Glomerular visceral epithelial cell (primary cell): ENCODE measurements around the gene GATAD2B.
A peak's percentile ranks its signal among the peaks of the same experiment; 100 is the strongest.
"Not testable (repeated sequence)": the region's sequence is repeated elsewhere in the genome, so short reads cannot be mapped to it uniquely, and the experiment has no call there.

ENCODE experiments used
- DNase-seq: peaks from one replicate; pipeline ENCODE4 v3.0.0-alpha.2; 2016; ENCODE audit errors: extremely low spot score

GATAD2B gene

GRCh38 chr1:153888533-153888932 is 34.2 kb downstream of the GATAD2B start:
- DNase-seq = no peak

GRCh38 chr1:153886127-153886526 is 36.6 kb downstream of the GATAD2B start:
- no peak for DNase-seq

DNA sequence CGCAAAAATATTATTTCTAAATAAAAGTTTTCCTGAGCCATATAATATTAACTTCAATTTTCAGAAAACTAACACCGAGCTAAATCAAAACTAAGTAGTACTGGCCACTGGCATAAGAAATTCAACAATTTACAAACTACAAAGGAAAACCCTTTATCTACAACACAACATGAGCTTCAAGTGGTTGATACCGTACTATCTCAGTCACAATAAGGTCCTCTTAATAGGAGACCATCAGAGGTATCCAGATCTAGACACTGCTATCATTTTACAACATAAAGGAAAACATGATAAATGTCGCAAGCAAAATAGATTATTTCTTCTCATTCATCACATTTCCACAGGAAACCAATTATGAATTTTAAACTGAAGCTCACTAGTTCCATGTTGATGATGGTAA is 39.5 kb downstream of the GATAD2B start:
- no peak for DNase-seq

- DNase-seq = peak; percentile 23
Measured at GRCh38 chr1:153882296-153882912, 40.4 kb downstream of the GATAD2B start.

GRCh38 chr1:153881751-153882150 is 41.0 kb downstream of the GATAD2B start:
- peak; percentile 17 for DNase-seq

GRCh38 chr1:153880962-153881361 is 41.8 kb downstream of the GATAD2B start:
- peak; percentile 98 for DNase-seq

DNA sequence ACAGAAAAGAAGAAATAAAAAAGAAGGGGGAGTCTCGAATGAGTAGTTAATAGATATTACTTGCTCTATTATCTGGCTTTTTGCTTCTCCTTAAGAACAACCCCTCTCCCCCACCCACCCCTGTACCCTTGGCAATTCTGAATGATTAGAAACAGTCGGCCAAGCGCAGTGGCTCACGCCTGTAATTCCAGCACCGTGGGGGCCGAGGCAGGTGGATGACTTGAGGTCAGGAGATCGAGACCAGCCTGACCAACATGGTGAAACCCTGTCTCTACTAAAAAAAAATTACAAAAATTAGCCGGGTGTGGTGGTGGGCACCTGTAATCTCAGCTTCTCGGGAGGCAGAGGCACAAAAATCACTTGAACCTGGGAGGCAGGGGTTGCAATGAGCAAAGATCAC is 42.7 kb downstream of the GATAD2B start:
- DNase-seq = no peak

- no peak for DNase-seq
Measured at GRCh38 chr1:153877112-153877511, 45.7 kb downstream of the GATAD2B start.

DNA sequence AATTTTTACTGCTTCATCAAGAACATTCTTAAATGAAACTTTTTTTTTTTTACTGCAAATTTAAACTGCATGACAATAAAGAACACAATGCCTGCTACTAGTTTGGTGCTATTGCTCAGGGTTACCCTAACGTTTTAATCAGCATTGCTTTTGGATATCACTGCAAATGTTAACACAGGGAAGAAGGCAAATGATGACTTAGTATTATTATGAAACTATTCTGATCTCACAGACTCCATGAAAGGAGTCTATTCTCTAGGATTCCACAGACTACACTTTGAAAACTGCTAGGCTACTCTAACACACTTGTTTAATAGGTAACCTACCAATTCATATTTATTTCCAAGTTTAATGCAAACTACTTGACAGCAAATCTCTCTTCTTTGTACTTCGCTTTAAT is 49.8 kb downstream of the GATAD2B start:
- DNase-seq = no peak

DNA sequence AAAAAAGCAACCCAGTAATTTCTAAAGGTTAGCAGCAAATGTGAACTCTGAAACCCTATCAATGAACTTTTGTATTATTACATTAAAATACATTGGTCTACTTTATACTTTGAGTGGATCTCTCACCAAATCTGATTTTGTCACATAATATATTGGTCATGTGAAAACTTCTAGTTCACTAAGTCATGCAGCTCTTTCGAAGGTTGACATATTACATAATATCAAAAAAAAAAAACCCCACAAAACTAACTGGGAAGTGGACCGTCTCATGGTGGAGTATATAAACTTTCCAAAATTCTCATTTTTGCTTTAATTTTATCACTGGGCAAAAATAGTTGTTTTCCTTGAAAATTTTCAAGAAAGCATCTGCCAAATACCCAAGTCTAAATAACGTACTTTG is 50.4 kb downstream of the GATAD2B start:
- DNase-seq = no peak

GRCh38 chr1:153869486-153869885 is 53.3 kb downstream of the GATAD2B start:
- no peak for DNase-seq

DNA sequence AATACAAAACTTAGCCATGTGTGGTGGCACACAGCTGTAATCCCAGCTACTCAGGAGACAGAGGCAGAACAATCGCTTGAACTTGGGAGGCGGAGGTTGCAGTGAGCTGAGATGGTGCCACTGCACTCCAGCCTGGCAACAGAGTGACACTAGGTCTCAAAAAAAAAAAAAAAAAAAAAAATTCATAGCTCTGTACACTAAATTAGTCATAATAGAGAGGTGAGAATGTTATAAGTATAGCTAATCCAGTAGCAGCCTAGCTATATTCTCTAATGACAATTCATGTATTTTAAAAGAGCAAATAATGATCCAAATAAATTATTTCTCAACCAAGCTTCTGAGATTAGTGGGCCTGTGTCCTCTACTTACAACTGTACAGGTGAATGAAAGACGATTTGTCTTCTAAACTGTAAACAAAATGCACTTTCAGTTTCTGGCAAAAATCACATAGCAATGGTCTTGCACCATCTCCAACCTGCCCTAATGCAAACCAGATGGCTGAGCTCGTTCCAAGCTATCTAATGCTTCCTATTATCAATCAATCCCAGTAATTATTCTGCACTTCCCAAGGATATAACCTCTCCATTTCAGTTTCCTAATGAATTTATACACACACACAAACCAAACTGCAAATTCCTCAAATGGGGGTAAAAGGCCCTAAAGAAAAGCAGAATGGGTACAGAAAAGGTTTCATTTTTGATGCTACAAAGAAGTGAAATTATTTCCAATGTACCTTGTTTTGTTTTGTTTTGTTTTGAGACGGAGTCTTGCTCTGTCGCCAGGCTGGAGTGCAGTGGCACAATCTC is 56.5 kb downstream of the GATAD2B start:
- DNase-seq = no peak

DNA sequence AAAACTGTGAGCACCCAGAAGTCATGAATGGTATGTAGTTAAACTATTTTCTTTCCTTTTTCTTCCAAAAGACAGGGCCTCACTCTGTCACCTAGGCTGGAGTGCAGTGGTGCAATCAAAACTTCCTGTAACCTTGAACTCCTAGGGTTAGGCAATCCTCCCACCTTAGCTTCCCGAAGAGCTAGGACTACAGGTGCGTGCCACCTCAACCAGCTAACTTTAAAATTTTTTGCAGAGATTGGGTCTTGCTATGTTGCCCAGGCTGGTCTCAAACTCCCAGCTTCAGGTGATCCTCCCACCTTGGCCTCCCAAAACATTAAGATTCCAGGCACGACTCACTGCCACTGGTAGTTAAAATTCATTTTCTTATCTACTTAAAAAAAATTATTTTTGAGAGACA is 62.5 kb downstream of the GATAD2B start:
- no peak for DNase-seq

- no peak for DNase-seq
Measured at GRCh38 chr1:153857505-153857904, 65.3 kb downstream of the GATAD2B start.

- no peak for DNase-seq
Measured at GRCh38 chr1:153856763-153857162, 66.0 kb downstream of the GATAD2B start.

GRCh38 chr1:153852170-153852569 is 70.6 kb downstream of the GATAD2B start:
- no peak for DNase-seq

DNA sequence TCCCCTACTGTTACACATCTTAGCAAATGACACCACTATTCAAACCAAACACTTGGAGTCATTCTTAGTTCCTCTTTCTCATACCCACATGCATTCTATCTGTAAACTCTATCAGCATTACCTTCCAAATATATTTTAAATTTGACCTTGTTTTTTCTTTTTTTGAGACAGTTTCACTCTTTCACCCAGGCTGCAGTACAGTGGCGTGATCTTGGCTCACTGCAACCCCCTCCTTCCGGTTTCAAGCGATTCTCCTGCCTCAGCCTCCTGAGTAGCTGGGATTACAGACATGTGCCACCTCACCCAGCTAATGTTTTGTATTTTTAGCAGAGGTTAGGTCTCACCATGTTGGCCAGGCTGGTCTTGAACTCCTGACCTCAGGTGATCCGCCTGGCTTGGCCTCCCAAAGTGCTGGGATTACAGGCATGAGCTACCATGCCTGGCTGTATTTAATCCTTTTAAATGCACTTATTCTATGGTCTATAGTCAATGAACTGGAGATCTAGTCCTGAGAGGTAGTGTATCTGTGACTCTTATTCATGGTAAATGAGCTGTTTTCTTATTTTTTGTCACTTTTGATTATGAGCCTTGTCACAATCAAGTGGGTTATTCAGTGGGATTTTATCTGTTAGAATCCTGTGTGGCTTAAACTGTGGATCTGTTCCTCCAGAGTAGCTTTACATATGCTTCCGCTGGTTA is 73.1 kb downstream of the GATAD2B start:
- DNase-seq = no peak

GRCh38 chr1:153848805-153849204 is 74.0 kb downstream of the GATAD2B start:
- no peak for DNase-seq

- DNase-seq = no peak
Measured at GRCh38 chr1:153845158-153845557, 77.6 kb downstream of the GATAD2B start.

DNA sequence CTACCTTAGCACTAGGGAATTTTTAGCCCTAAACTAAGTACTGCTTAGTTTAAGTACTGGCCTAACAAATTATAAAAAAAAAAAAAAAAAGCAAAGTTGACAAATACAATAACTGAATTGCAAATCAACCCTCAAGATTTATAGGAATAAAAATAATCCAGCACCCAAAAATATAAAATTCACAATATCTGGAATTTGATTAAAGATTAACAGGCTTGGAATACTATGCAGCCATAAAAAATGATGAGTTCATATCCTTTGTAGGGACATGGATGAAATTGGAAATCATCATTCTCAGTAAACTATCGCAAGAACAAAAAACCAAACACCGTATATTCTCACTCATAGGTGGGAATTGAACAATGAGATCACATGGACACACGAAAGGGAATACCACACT is 78.4 kb downstream of the GATAD2B start:
- DNase-seq = not testable (repeated sequence)

DNA sequence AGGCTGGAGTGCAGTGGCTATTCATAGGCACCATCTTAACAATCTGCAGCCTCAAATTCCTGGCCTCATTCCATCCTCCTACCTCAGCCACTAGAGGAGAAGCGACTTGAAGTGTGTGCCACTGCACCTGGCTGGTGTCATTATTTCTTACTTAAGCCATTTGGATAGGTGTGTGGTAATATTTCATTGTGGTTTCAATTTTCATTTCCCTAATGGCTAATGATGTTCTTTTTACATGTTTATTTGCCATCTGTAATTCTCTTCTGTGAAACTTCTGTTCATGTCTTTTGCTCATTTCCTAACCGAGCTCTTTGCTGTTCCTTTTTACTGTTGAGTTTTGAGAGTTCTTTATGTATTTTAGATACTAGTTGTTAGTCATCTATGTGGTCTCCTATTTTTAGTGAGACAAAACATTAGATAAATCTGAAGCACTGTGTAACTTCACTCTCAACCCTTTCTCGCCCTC is 80.7 kb downstream of the GATAD2B start:
- DNase-seq = no peak

DNA sequence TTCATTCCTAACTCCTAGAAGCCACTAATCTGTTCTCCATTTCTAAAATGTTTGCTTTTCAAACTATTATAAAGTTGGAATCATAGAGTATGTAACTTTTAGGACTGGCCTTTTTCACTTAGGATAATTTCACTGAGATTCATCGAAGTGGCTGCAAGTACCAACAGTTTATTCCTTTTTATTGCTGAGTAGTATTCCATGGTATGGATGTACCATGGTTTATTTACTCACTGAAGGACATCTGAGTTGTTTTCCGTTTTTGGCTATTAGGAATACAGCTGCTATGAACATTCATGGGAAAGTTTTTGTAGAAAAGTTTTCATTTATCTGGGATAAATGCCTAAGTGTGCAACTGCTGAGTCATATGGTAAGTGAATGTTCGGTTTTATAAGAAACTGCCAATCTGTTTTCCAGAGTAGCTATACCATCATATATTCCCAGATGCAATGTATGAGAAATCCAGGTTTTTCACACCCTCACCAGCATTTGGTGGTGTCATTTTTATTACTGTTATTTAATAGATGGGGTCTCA is 81.2 kb downstream of the GATAD2B start:
- no peak for DNase-seq
